Muscle layer of duodenum (tissue), 2 donors: ENCODE data around the gene SENP8.
A peak's percentile ranks its signal among the peaks of the same experiment; 100 is the strongest.
"Not testable (repeated sequence)": the region's sequence is repeated elsewhere in the genome, so short reads cannot be mapped to it uniquely, and the experiment has no call there.

Experiments
- H3K27ac ChIP-seq: one replicate; pipeline ENCODE4 v1.7.0; 2013; ENCODE audit warnings: mild to moderate bottlenecking, low read length
- H3K27me3 ChIP-seq: one replicate; pipeline ENCODE4 v1.7.0; 2013; ENCODE audit warnings: low read depth, mild to moderate bottlenecking, control low read depth, low read length
- H3K36me3 ChIP-seq, 2 donors: one replicate each; pipeline ENCODE4 v1.7.0; 2013; ENCODE audit warnings: low read length in 2 of 2, control low read depth in 1 of 2, mild to moderate bottlenecking in 1 of 2; ENCODE audit not compliant: insufficient read depth in 2 of 2, control insufficient read depth in 1 of 2
- H3K4me1 ChIP-seq, 2 donors: one replicate each; pipeline ENCODE4 v1.7.0; 2013; ENCODE audit warnings: low read length in 2 of 2, mild to moderate bottlenecking in 2 of 2, control low read depth in 1 of 2, moderate library complexity in 1 of 2; ENCODE audit not compliant: insufficient read depth in 2 of 2, control insufficient read depth in 1 of 2
- H3K4me3 ChIP-seq, 2 donors: one replicate each; pipeline ENCODE4 v1.7.0; 2013; ENCODE audit warnings: low read length in 2 of 2, low read depth in 1 of 2, mild to moderate bottlenecking in 1 of 2
- H3K9me3 ChIP-seq, 2 donors: one replicate each; pipeline ENCODE4 v1.7.0; 2013; ENCODE audit warnings: low read length in 2 of 2, control low read depth in 1 of 2, mild to moderate bottlenecking in 1 of 2; ENCODE audit not compliant: control insufficient read depth in 1 of 2
- donor health status: healthy.

Gene SENP8

GRCh38 chr15:72118017-72118978, at the start of gene SENP8, which contains the start of gene MYO9A:
TSS of gene SENP8 (plus strand) at chr15:72118403. CDS start at chr15:72139624, 21,221 bp downstream.
TSS of gene MYO9A (minus strand) at chr15:72118150. CDS start at chr15:72046563, 71,587 bp downstream.
- Histone ChIP-seq H3K36me3 (peaks cover 0 to 2% of the 10 kb centered on the region in 2 donors), H3K27ac (peak within 1 kb of the TSS; percentile 92), H3K27me3 (no peaks in the 10 kb centered on the region), H3K4me3 (peak within 1 kb of the TSS; percentile 70 to 97), H3K9me3 (no peaks in the 10 kb centered on the region), H3K4me1 (peaks cover 0 to 15% of the 10 kb centered on the region in 2 donors)

- Histone ChIP-seq H3K4me1 (no peaks in the 10 kb centered on the region), H3K4me3 (no peak overlapping the region), H3K27ac (no peak overlapping the region), H3K9me3 (no peaks in the 10 kb centered on the region), H3K36me3 (no peaks in the 10 kb centered on the region), H3K27me3 (no peaks in the 10 kb centered on the region)
These were observed 49.3 kb upstream of the SENP8 start for GRCh38 chr15:72068856-72069255.

- Histone ChIP-seq H3K36me3 (no peaks in the 10 kb centered on the region), H3K4me1 (peaks cover 0 to 4% of the 10 kb centered on the region in 2 donors), H3K27ac (no peak overlapping the region)
These were observed 47.3 kb upstream of the SENP8 start for GRCh38 chr15:72070817-72071447.

GRCh38 chr15:72071448-72071825, 46.8 kb upstream of the SENP8 start:
- not testable (repeated sequence) for H3K27me3 ChIP-seq, H3K36me3 ChIP-seq, H3K4me1 ChIP-seq, H3K4me3 ChIP-seq, H3K27ac ChIP-seq, H3K9me3 ChIP-seq

More at GRCh38 chr15:72070817-72071447, 47.3 kb upstream of the SENP8 start:
- Histone ChIP-seq H3K4me3 (no peak overlapping the region), H3K9me3 (no peaks in the 10 kb centered on the region), H3K27me3 (no peaks in the 10 kb centered on the region)

- Histone ChIP-seq H3K9me3 (no peaks in the 10 kb centered on the region), H3K4me1 (peaks cover 0 to 4% of the 10 kb centered on the region in 2 donors), H3K27ac (no peak overlapping the region), H3K36me3 (no peaks in the 10 kb centered on the region), H3K27me3 (no peaks in the 10 kb centered on the region), H3K4me3 (no peak overlapping the region)
These were observed 43.7 kb upstream of the SENP8 start for GRCh38 chr15:72074335-72075060.

- Histone ChIP-seq H3K4me1 (peaks cover 0 to 4% of the 10 kb centered on the region in 2 donors), H3K27me3 (no peaks in the 10 kb centered on the region), H3K9me3 (no peaks in the 10 kb centered on the region), H3K27ac (no peak overlapping the region), H3K36me3 (no peaks in the 10 kb centered on the region), H3K4me3 (no peak overlapping the region)
These were observed 40.3 kb upstream of the SENP8 start for GRCh38 chr15:72077950-72078349.

- H3K27ac ChIP-seq = no peak overlapping the region
- H3K9me3 ChIP-seq = no peaks in the 10 kb centered on the region
- no peaks in the 10 kb centered on the region for H3K27me3 ChIP-seq
- H3K36me3 ChIP-seq = no peaks in the 10 kb centered on the region
- peaks cover 0 to 4% of the 10 kb centered on the region in 2 donors for H3K4me1 ChIP-seq
- no peak overlapping the region for H3K4me3 ChIP-seq
These were observed 39.3 kb upstream of the SENP8 start for GRCh38 chr15:72078887-72079286.

GRCh38 chr15:72082176-72082575, 36.0 kb upstream of the SENP8 start:
- H3K9me3 ChIP-seq = no peaks in the 10 kb centered on the region
- H3K27ac ChIP-seq = no peak overlapping the region
- H3K4me3 ChIP-seq = no peak overlapping the region
- H3K36me3 ChIP-seq = no peaks in the 10 kb centered on the region
- H3K27me3 ChIP-seq = no peaks in the 10 kb centered on the region
- no peaks in the 10 kb centered on the region for H3K4me1 ChIP-seq

- Histone ChIP-seq H3K9me3 (no peaks in the 10 kb centered on the region), H3K27me3 (no peaks in the 10 kb centered on the region), H3K4me1 (no peaks in the 10 kb centered on the region), H3K4me3 (no peak overlapping the region), H3K36me3 (no peaks in the 10 kb centered on the region), H3K27ac (no peak overlapping the region)
These were observed 32.0 kb upstream of the SENP8 start for GRCh38 chr15:72086010-72086697.

- Histone ChIP-seq H3K27ac (no peak overlapping the region), H3K36me3 (no peaks in the 10 kb centered on the region), H3K4me1 (peaks cover 0 to under 1% of the 10 kb centered on the region in 2 donors), H3K27me3 (no peaks in the 10 kb centered on the region), H3K9me3 (no peaks in the 10 kb centered on the region), H3K4me3 (no peak overlapping the region)
These were observed 31.1 kb upstream of the SENP8 start for GRCh38 chr15:72086920-72087648.
